Liver (tissue), 9 donors: ENCODE results near the gene KDM2B. TPM values are rescaled to one million over a fixed set of nuclear protein-coding genes. Genes with fewer than 3 reads are reported as not detected.

Experiments used
- DNase-seq: peaks from one replicate; pipeline ENCODE4 v3.0.0-alpha.2; 2017; ENCODE audit warnings: low spot score
- H3K27ac ChIP-seq, 2 donors: one replicate each; pipeline ENCODE4 v1.7.0; 2013; ENCODE audit warnings: inconsistent platforms in 2 of 2, low read length in 2 of 2, control low read depth in 1 of 2, low read depth in 1 of 2, mild to moderate bottlenecking in 1 of 2
- H3K27me3 ChIP-seq, 4 donors: one replicate each; pipeline versions ENCODE4 v1.6.1 to v1.7.0; 2013; ENCODE audit warnings: low read length in 3 of 4, inconsistent platforms in 1 of 4, mild to moderate bottlenecking in 1 of 4, moderate library complexity in 1 of 4; ENCODE audit not compliant: control insufficient read depth in 4 of 4, insufficient read depth in 4 of 4
- H3K36me3 ChIP-seq, 4 donors: one replicate each; pipeline versions ENCODE4 v1.6.1 to v1.7.0; 2013; ENCODE audit warnings: low read length in 3 of 4, mild to moderate bottlenecking in 3 of 4, low read depth in 1 of 4, moderate library complexity in 1 of 4; ENCODE audit not compliant: control insufficient read depth in 4 of 4, insufficient read depth in 3 of 4
- H3K4me1 ChIP-seq, 4 donors: one replicate each; pipeline versions ENCODE4 v1.6.1 to v1.7.0; 2013; ENCODE audit warnings: low read length in 3 of 4, mild to moderate bottlenecking in 3 of 4, moderate library complexity in 1 of 4; ENCODE audit not compliant: control insufficient read depth in 4 of 4, insufficient read depth in 4 of 4
- H3K4me3 ChIP-seq, 3 donors: one replicate each; pipeline versions ENCODE4 v1.6.1 to v1.7.0; 2013; ENCODE audit warnings: low read length in 3 of 3, control low read depth in 1 of 3, low read depth in 1 of 3, mild to moderate bottlenecking in 1 of 3
- H3K9ac ChIP-seq, 2 donors: one replicate each; pipeline ENCODE4 v1.7.0; 2013; ENCODE audit warnings: low read length in 2 of 2, mild to moderate bottlenecking in 2 of 2, moderate library complexity in 2 of 2, control low read depth in 1 of 2, low read depth in 1 of 2
- H3K9me3 ChIP-seq, 4 donors: one replicate each; pipeline versions ENCODE4 v1.6.1 to v1.7.0; 2013; ENCODE audit warnings: low read length in 3 of 4; ENCODE audit not compliant: control insufficient read depth in 4 of 4
- ATF3 ChIP-seq: IDR thresholded peaks from 2 replicates; pipeline ENCODE4 v1.6.1; 2016; ENCODE audit warnings: antibody characterized with exemption
- CTCF ChIP-seq: fragments of 150-350 bp; IDR thresholded peaks from 2 replicates; pipeline ENCODE4 v1.5.1; 2017; ENCODE audit warnings: improper control_type of control experiment, low read depth, low read length; ENCODE audit not compliant: missing input control
- EGR1 ChIP-seq, 2 donors: IDR thresholded peaks; 2 replicates each; pipeline ENCODE4 v1.6.1; 2016 to 2018; ENCODE audit warnings: antibody characterized with exemption in 2 of 2, low read depth in 2 of 2
- FOXA1 ChIP-seq: IDR thresholded peaks from 2 replicates; pipeline ENCODE4 v1.6.1; 2016; ENCODE audit warnings: antibody characterized with exemption
- FOXA2 ChIP-seq: IDR thresholded peaks from 2 replicates; pipeline ENCODE4 v1.6.1; 2016; ENCODE audit warnings: antibody characterized with exemption
- GABPA ChIP-seq, 2 donors: IDR thresholded peaks in 1 of 2; conservative IDR thresholded peaks in 1 of 2; 2 replicates each; pipeline ENCODE4 v1.6.1; 2016; ENCODE audit warnings: antibody characterized with exemption in 2 of 2, mild to moderate bottlenecking in 1 of 2, moderate library complexity in 1 of 2
- HNF4A ChIP-seq, 2 donors: conservative IDR thresholded peaks; 2 replicates each; pipeline ENCODE4 v1.6.1; 2016; ENCODE audit warnings: antibody characterized with exemption in 2 of 2, mild to moderate bottlenecking in 2 of 2
- HNF4G ChIP-seq: IDR thresholded peaks from 2 replicates; pipeline ENCODE4 v1.6.1; 2016; ENCODE audit warnings: antibody characterized with exemption
- JUND ChIP-seq, 2 donors: IDR thresholded peaks; 2 replicates each; pipeline ENCODE4 v1.6.1; 2016; ENCODE audit warnings: antibody characterized with exemption in 2 of 2
- MAX ChIP-seq: IDR thresholded peaks from 2 replicates; pipeline ENCODE4 v1.6.1; 2016; ENCODE audit warnings: antibody characterized with exemption
- NR2F2 ChIP-seq: IDR thresholded peaks from 2 replicates; pipeline ENCODE4 v1.6.1; 2016; ENCODE audit warnings: antibody characterized with exemption
- RAD21 ChIP-seq, 2 donors: IDR thresholded peaks; 2 replicates each; pipeline ENCODE4 v1.6.1; 2016; ENCODE audit warnings: antibody characterized with exemption in 2 of 2, mild to moderate bottlenecking in 2 of 2
- REST ChIP-seq: IDR thresholded peaks from 2 replicates; pipeline ENCODE4 v1.6.1; 2016; ENCODE audit warnings: antibody characterized with exemption, mild to moderate bottlenecking
- RXRA ChIP-seq, 2 donors: IDR thresholded peaks; 2 replicates each; pipeline ENCODE4 v1.6.1; 2017 to 2018; ENCODE audit warnings: antibody characterized with exemption in 2 of 2, mild to moderate bottlenecking in 1 of 2
- SP1 ChIP-seq: IDR thresholded peaks from 2 replicates; pipeline ENCODE4 v1.6.1; 2018; ENCODE audit warnings: antibody characterized with exemption, mild to moderate bottlenecking
- TAF1 ChIP-seq: conservative IDR thresholded peaks from 2 replicates; pipeline ENCODE4 v1.6.1; 2016; ENCODE audit warnings: antibody characterized with exemption, mild to moderate bottlenecking
- YY1 ChIP-seq: IDR thresholded peaks from 2 replicates; pipeline ENCODE4 v1.6.1; 2016; ENCODE audit warnings: antibody characterized with exemption, mild to moderate bottlenecking
- ZBTB33 ChIP-seq: IDR thresholded peaks from 2 replicates; pipeline ENCODE4 v1.6.1; 2016; ENCODE audit warnings: antibody characterized with exemption
- WGBS: extraction: QIAGEN DNeasy Blood & Tissue Kit; methylation state at CpG from one replicate; pipeline ENCODE4 v1.1.7; 2013; 5-methylcytosine and 5-hydroxymethylcytosine counted together
- polyA plus RNA-seq, 2 donors: library from polyadenylated mRNA; stranded (reverse) in 1 of 2; unstranded in 1 of 2; fragments of 200-250 nt in 1 of 2; fragments of >200 nt in 1 of 2; fragmentation: Nextera tagmentation in 1 of 2; extraction: Ambion mirVana in 1 of 2; gene quantifications; one replicate each; pipeline versions ENCODE4 v1.2.1 to v1.2.3, GENCODE V29; 2013 to 2015
- total RNA-seq, 2 donors: library from RNA; depleted of rRNA; stranded (reverse); fragments of >200 nt; gene quantifications; one replicate each; pipeline ENCODE4 v1.2.3, GENCODE V29; 2014
- donor health status: healthy.
- donor health status: healthy.
- donor health status: healthy.
- donor health status: healthy.
- donor health status: healthy.

The KDM2B gene
- total and polyA plus RNA-seq, 4 donors: 7.0 to 34.2 (median 10.6) TPM

DNA sequence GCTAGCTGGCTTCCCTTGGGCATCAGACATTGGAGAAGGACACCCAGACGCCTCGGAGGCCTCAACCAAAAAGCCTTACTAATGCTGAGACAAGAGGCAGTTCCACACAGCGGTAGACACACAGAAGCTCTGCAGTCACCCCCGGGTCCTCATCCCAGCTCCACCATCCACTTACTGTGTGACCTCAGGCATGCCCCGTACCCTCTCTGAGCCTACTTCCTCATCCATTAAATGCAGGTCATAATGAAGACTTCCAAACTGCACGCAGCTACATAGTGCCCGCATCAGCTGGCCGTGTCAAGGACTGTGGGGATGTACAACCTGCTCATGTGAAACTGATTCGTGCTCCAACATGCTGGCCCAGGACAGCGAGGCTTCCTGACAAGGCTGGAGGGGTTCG, 72.3 kb downstream of the KDM2B start:
- no peak overlapping the region for H3K9ac ChIP-seq
- H3K36me3 ChIP-seq: peaks cover 0 to 29% (median 7%) of the 10 kb centered on the region in 4 donors
- H3K4me3 ChIP-seq: no peak overlapping the region
- no peaks in the 10 kb centered on the region for H3K27me3 ChIP-seq
- DNase-seq: no peak
- H3K9me3 ChIP-seq: no peaks in the 10 kb centered on the region
- H3K27ac ChIP-seq: no peak overlapping the region
- peaks cover 3 to 13% (median 7%) of the 10 kb centered on the region in 4 donors for H3K4me1 ChIP-seq
- TF ChIP-seq FOXA1 (no peak), EGR1 (IDR thresholded peaks at IDR 0.05; ENCODE audit: low read depth in 2 of 2) (no peak), REST (no peak), HNF4G (no peak), RAD21 (IDR thresholded peaks at IDR 0.05) (no peak), SP1 (no peak), RXRA (IDR thresholded peaks at IDR 0.05) (no peak), ZBTB33 (no peak), YY1 (no peak), CTCF (no peak), NR2F2 (no peak), MAX (no peak), TAF1 (no peak), JUND (IDR thresholded peaks at IDR 0.05) (no peak), HNF4A (conservative IDR thresholded peaks at IDR 0.05) (no peak), FOXA2 (no peak), ATF3 (no peak), GABPA (IDR thresholded peaks at IDR 0.05 in 1 of 2, conservative IDR thresholded peaks at IDR 0.05 in 1 of 2) (no peak)
- WGBS: 98% methylated on average over 11 of the region's 11 CpGs
